ENCODE results near the gene NEBL. TPM values are rescaled to one million over a fixed set of nuclear protein-coding genes. Genes with fewer than 3 reads are reported as not detected.

The NEBL gene
- total RNA-seq, 1 donor from 2014 or later = 37.2 TPM

DNA sequence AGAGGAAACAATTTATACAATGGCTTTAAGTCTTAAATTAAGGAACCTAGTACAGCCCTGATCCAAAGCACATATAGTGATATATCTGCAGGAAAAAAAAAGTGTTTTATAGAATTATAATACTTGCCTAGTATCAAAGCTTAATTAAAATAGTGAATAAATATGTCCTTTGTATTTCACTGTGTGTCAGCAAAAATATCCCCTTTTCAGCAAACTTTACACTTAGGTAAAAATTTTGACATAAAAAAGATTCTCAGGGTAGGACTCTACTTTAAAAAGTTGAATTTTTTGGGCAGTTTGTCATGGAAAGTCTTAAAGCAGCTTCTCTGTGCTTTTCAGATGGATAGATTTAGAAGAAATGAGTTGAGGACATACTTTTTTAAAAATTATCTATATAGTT is 12.7 kb upstream of the NEBL start:
- ATAC-seq = no peak

DNA sequence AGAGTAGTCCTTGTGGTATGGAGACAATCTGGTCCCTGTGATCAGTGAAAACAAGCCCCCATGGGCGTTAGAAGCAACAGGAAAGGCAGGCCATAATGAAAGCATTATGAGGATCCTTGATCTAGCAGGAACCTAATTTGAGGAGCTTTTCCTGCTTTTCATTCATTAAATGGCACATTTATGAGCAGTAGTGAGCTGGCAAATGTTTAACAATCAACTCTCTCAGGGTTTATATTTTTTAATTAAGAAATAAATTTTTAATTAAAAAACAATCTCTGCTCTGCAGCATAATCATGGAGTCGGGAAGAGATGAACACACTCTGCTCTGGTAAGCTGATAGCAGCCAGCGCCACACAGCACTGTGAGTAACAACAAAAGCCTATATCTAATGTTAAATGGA is 11.3 kb upstream of the NEBL start:
- intact Hi-C loops (cut with DNase I) = no loop called here
- ATAC-seq = no peak

More for the DNA sequence above, 12.7 kb upstream of the NEBL start:
- intact Hi-C loops (cut with DNase I) = no loop called here
- DNase-seq (ENCODE audit: low spot score) = no peak

DNA sequence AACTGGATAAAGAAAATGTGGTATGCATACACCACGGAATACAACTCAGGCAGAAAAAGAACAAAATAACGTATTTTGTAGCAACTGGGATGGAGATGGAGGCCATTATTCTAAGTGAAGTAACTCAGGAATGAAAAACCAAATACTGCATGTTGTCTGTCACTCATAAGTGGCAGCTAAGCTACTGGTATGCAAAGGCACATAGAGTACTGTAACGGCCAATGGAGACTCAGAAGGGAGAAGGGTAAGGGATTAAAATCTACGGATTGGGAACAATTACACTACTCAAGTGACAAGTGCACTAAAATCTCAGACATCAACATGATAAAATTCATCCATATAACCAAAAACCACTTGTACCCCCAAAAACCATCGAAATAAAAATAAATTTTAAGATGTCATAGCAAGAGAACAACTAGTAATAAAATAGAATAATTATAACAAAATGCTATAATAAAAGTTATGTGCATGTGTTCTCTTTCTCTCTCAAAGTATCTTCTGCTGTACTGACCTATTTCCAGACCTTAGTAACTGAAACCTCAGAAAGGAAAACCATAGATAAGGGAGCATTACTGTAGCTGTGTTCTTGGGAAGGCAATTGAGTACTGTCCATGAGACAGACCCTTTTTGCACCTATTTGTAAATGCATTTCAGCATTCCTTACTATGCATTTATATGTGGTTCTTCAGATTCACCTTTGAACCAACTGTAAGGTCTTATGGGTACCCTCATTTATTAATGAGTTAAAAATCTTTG is 6.7 kb upstream of the NEBL start:
- DNase-seq (ENCODE audit: low spot score) = no peak
- ATAC-seq = no peak
- intact Hi-C loops (cut with DNase I) = no loop called here

More for the DNA sequence above, 11.3 kb upstream of the NEBL start:
- DNase-seq (ENCODE audit: low spot score) = no peak

DNA sequence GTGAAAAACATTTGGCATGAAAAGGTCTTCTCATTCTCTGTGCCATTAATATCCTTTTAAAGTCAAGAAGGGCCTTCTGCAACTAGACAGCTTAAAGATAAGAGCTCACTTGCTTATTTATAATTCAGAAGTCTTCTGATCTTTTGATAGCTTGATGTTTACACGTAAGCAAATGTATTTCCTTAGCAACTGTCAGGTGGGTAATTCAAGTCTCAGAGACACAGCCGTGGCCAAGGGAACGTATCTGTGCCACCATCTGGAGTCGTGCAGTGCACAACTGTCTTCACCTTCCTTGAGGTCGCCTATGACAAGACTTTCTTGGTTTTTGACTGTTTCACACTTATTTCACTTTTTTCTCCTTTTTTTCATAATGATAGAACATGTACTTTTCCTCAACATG is 4.0 kb upstream of the NEBL start:
- ATAC-seq (no peak), DNase-seq (ENCODE audit: low spot score) (no peak)
- intact Hi-C loops (cut with DNase I) = no loop called here

GRCh38 chr10:20898866-20899535 is 1.9 kb upstream of the NEBL start:
- intact Hi-C loops (cut with DNase I) = no loop called here
- no peak for DNase-seq (ENCODE audit: low spot score)

GRCh38 chr10:20893297-20893696 is 3.8 kb downstream of the NEBL start:
- ATAC-seq (no peak), DNase-seq (ENCODE audit: low spot score) (no peak)
- intact Hi-C loops (cut with DNase I) = no loop called here

More at GRCh38 chr10:20898866-20899535, 1.9 kb upstream of the NEBL start:
- ATAC-seq = no peak

DNA sequence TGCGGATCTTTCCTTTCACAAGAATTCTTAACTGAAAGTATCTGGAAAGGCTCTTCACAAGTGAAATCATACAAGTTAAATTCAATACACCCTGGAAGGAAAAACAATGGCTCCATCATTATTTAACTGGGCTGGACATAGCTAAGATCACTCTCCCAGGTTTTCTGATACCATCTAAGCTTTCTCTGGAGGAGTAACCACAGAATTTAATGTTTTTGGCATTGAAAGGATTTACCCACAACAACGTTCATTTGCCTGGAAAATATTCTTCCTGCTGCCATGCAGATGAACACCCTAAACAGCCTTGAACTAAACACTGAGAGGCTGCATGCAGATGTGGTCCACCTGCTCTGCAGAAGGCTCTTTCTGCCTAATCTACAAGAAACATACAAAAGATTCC is 4.3 kb downstream of the NEBL start:
- no peak for ATAC-seq
- intact Hi-C loops (cut with DNase I) = no loop called here
- DNase-seq (ENCODE audit: low spot score) = no peak

GRCh38 chr10:20892011-20892585 is 5.0 kb downstream of the NEBL start:
- no peak for ATAC-seq
- intact Hi-C loops (cut with DNase I) = no loop called here
- DNase-seq (ENCODE audit: low spot score) = no peak

- no peak for ATAC-seq
Observed at GRCh38 chr10:20891338-20891714, 5.8 kb downstream of the NEBL start.

GRCh38 chr10:20890491-20891337 is 6.4 kb downstream of the NEBL start:
- ATAC-seq = no peak
- no peak for DNase-seq (ENCODE audit: low spot score)
- intact Hi-C loops (cut with DNase I) = no loop called here

More at GRCh38 chr10:20891338-20891714, 5.8 kb downstream of the NEBL start:
- intact Hi-C loops (cut with DNase I) = no loop called here
- no peak for DNase-seq (ENCODE audit: low spot score)

DNA sequence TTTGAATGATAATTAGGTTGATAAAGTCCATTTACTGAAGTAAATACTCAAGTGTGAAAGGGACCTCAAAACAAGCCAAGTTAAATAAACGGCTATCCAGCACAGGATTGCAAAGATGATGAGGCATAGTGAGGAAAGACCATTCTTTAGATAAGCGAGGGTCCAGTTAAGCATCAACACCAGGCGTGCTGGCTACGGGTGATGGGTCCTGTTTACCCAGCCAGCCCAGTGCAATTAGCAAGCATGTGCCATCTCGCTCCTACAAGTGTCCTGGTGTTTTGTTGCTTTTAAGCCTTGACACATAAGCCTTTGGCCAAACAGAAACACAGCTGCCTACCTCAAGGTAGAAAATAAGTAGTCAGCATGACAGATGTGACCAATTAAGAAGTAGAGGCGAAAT is 7.1 kb downstream of the NEBL start:
- DNase-seq (ENCODE audit: low spot score) = no peak

DNA sequence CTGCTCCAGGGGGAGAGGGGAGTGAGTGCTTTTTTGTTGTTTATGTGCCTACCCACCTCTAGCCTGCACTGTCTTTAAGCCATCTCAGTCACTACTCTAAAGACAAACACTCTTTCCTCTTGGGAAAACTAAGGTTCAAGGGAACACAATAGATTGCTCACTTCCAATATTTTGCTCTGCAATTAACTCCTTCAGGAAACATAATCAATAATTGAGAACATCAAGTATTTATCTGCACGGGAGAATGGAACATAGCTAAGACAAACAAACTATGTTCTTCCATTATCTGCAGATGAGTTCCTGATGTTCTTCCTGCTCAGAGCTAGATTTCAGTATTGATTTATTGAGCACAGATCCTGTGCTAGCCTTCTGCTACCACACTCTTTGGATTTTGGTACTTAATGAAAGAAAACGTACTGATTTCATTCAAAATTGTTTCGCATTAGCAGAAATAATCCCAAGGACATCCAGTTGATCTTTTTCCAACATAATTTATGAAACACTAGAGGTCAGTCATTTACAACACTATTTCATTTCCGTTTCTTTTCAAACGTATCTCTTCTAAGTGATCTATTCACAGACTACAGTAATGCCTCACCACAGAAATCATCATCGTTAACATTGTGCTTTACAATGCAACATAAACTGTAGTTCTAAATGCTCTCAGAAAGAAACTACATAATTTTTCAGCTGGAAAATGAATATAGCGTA is 8.3 kb downstream of the NEBL start:
- no peak for ATAC-seq
- DNase-seq (ENCODE audit: low spot score) = no peak
- intact Hi-C loops (cut with DNase I) = no loop called here

More for the DNA sequence above, 7.1 kb downstream of the NEBL start:
- intact Hi-C loops (cut with DNase I) = no loop called here
- ATAC-seq = no peak

DNA sequence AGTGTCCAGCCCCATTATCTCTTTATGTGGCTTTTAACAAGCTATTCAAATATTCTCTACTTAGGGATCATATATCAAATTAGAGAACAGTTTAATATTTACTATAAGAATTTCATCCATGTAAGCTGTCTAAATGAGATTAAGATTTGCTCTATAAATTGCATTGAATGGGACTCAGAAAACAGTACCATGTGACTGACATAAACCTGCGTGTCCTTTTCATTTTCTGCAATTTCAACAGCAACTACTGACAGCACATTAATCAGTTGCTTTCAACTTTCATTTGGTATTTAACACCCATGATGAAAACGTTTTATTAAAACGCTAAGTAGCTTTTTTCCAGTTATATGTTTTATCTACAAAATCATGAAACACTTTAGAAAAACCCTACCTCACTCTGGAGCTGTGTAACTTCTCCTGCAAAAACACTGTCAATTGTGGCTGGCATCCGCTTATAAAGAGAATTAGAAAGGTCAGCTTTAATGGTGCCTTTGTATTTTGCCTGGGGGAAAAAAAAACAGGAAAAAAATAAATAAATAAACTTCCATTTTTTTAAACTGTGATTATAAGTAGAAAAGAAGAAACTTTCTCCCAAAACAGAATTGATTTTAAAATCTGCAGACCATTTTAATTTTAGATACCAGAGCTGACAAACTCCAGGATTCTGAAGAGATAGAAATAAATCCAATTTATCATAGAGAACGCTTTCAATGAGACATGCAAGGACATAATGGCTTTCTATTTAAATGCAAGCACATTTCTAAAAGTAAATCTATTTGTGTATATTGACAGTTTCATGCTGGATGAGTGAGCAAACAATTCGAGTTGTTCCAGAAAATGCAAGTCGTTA is 9.2 kb downstream of the NEBL start:
- DNase-seq (ENCODE audit: low spot score) = no peak
- intact Hi-C loops (cut with DNase I) = no loop called here
- ATAC-seq = no peak

GRCh38 chr10:20885678-20886077 is 11.4 kb downstream of the NEBL start:
- ATAC-seq (no peak), DNase-seq (ENCODE audit: low spot score) (no peak)
- intact Hi-C loops (cut with DNase I) = no loop called here

GRCh38 chr10:20883552-20883951 is 13.6 kb downstream of the NEBL start:
- DNase-seq (ENCODE audit: low spot score) (no peak), ATAC-seq (no peak)
- intact Hi-C loops (cut with DNase I) = no loop called here

GRCh38 chr10:20882091-20882490 is 15.0 kb downstream of the NEBL start:
- intact Hi-C loops (cut with DNase I) = no loop called here
- DNase-seq (ENCODE audit: low spot score) (no peak), ATAC-seq (no peak)

DNA sequence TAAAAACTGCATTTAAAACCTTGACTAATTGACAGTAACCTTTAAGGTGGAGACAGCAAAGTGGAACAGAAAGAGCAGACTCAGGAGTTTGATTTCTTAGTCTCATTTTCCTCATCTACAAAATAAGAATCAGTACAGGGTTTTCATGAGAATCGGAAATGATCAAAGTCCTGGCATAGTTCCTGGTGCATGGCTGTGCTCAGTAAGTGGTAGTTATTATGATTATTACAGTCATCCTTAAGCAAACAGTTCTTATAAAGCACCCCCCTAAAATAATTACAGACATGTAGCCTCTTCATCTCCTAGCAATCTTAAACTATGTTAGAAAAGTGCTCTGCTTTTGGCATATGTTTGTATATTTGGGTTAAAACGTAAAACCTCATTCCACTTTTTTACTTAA is 18.0 kb downstream of the NEBL start:
- no peak for DNase-seq (ENCODE audit: low spot score)
- intact Hi-C loops (cut with DNase I) = no loop called here
- ATAC-seq = no peak
